Stimulated activated naive B cell treated with anti-CD40 and anti-IgM and Interleukin-4, amounts not matched to agents 10 μg/mL and 1 μg/mL and 100 μg/mL, for 72 hours (primary cell): ENCODE results near the gene PDIA5.
A peak's percentile ranks its signal among the peaks of the same experiment; 100 is the strongest.

ENCODE experiments used
- ATAC-seq, 2 donors: fragments of 150-1000 bp; cut with Tn5 transposase; replicated peaks; 2 replicates each; pipeline ENCODE4 v1.10.0; 2021; ENCODE audit warnings: moderate library complexity in 1 of 2
- DNase-seq: peaks from one replicate; pipeline ENCODE4 v3.0.0; 2021
- H3K27ac Mint-ChIP-seq: one replicate; pipeline ENCODE4 v1.8.0; 2022; ENCODE audit warnings: mild to moderate bottlenecking, mixed read lengths
- H3K27me3 Mint-ChIP-seq, 2 donors: one replicate each; pipeline ENCODE4 v1.8.0; 2022; ENCODE audit warnings: mixed read lengths in 2 of 2
- H3K36me3 Mint-ChIP-seq, 2 donors: one replicate each; pipeline ENCODE4 v1.8.0; 2022; ENCODE audit warnings: mixed read lengths in 2 of 2, mild to moderate bottlenecking in 1 of 2
- H3K4me1 Mint-ChIP-seq, 2 donors: one replicate each; pipeline ENCODE4 v1.8.0; 2022; ENCODE audit warnings: mixed read lengths in 2 of 2, mild to moderate bottlenecking in 1 of 2
- H3K4me3 Mint-ChIP-seq, 2 donors: one replicate each; pipeline ENCODE4 v1.8.0; 2022; ENCODE audit warnings: mild to moderate bottlenecking in 2 of 2, mixed read lengths in 2 of 2, moderate library complexity in 1 of 2
- H3K9me3 Mint-ChIP-seq, 2 donors: one replicate each; pipeline ENCODE4 v1.8.0; 2022; ENCODE audit warnings: mixed read lengths in 2 of 2, mild to moderate bottlenecking in 1 of 2

PDIA5 gene

DNA sequence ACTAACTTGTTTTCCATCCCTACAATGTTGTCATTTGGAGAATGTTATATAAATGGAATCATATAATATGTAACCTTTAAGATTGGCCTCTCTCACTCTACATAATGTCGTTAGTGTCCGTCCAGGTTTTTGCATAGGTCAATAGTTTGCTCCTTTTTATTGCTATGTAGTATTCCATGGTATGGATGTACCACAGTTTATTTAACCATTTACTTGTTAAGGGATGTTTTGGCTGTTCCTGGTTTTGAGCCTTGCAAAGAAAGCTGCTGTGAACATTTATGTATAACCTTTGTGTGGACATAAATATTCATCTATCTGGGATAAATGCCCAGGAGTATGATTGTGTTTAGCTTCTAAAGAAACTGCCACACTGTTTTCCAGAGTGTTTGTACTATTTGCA is 100.9 kb downstream of the PDIA5 start:
- Mint-ChIP-seq H3K36me3 (peaks cover 31 to 65% of the 10 kb centered on the region in 2 donors), H3K4me3 (no peak overlapping the region), H3K27me3 (no peaks in the 10 kb centered on the region)

DNA sequence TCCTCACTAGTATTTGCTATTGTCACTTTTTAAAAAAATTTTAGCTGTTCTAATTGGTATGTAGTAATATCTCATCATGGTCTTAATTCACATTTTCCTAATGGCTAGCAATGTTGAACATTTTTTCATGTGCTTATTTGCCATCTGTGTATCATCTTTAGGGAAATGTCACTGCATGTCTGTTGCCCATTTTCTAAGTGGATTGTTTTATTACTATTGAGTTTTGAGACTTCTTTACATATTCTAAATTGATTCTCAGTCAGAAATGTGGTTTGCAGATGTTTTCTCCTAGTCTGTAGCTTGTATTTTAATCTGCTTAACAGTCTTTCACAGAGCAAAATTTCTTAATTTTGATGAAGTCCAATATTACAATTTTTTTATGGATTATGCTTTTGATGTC is 101.3 kb downstream of the PDIA5 start:
- no peak overlapping the region for H3K27ac Mint-ChIP-seq
- ATAC-seq = no peak
- H3K4me1 Mint-ChIP-seq = no peaks in the 10 kb centered on the region
- H3K36me3 Mint-ChIP-seq = peaks cover 28 to 62% of the 10 kb centered on the region in 2 donors
- no peak for DNase-seq
- H3K27me3 Mint-ChIP-seq = no peaks in the 10 kb centered on the region
- H3K9me3 Mint-ChIP-seq = peaks cover 6 to 9% of the 10 kb centered on the region in 2 donors
- H3K4me3 Mint-ChIP-seq = no peak overlapping the region

More for the DNA sequence above, 100.9 kb downstream of the PDIA5 start:
- Mint-ChIP-seq H3K9me3 (peaks cover 6 to 9% of the 10 kb centered on the region in 2 donors), H3K4me1 (no peaks in the 10 kb centered on the region), H3K27ac (no peak overlapping the region)
- ATAC-seq (no peak), DNase-seq (no peak)

DNA sequence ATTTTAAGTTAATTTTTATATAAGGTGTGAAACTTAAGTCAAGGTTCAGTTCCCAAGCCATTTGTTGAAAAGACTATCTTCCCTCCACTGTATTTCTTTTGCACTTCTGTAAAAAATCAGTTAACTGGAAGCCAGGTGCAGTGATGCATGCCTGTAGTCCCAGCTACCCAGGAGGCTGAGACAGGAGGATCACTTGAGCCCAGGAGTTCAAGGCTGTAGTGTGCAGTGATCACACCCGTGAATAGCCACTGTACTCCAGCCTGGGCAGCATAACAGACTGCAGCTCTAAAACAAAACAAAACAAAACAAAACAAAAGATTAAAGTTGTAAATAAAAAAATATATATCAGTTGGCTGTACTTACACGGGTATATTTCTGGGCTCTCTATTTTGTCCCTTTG is 101.8 kb downstream of the PDIA5 start:
- no peaks in the 10 kb centered on the region for H3K4me1 Mint-ChIP-seq
- DNase-seq (no peak), ATAC-seq (no peak)
- peaks cover 26 to 60% of the 10 kb centered on the region in 2 donors for H3K36me3 Mint-ChIP-seq
- H3K27ac Mint-ChIP-seq = no peak overlapping the region
- no peak overlapping the region for H3K4me3 Mint-ChIP-seq
- H3K27me3 Mint-ChIP-seq = no peaks in the 10 kb centered on the region
- H3K9me3 Mint-ChIP-seq = peaks cover 6 to 9% of the 10 kb centered on the region in 2 donors

DNA sequence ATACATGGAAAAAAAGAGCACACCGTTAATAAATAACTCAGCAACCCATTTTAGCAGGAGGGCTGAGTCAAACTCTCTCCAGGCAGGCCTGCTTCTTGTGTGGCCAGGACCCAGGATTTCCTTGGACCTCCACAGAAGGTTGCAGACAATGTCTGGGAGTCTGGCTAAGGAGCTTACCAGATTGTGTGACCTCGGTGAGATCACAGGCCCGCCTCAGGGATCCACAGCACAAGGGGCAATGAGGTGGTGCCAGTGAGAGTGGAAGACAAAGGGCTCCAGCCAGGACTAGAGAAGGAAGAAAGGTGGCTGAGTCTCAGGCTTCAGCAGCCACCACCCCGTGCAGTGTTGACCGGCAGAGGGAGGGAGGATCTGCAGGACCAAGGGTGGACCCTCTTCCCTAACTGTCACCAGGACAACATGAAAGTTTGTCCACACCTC is 102.7 kb downstream of the PDIA5 start:
- Mint-ChIP-seq H3K36me3 (peaks cover 23 to 55% of the 10 kb centered on the region in 2 donors), H3K27ac (no peak overlapping the region), H3K9me3 (peaks cover 6 to 9% of the 10 kb centered on the region in 2 donors), H3K27me3 (no peaks in the 10 kb centered on the region), H3K4me1 (no peaks in the 10 kb centered on the region), H3K4me3 (no peak overlapping the region)
- DNase-seq = no peak
- ATAC-seq = no peak

DNA sequence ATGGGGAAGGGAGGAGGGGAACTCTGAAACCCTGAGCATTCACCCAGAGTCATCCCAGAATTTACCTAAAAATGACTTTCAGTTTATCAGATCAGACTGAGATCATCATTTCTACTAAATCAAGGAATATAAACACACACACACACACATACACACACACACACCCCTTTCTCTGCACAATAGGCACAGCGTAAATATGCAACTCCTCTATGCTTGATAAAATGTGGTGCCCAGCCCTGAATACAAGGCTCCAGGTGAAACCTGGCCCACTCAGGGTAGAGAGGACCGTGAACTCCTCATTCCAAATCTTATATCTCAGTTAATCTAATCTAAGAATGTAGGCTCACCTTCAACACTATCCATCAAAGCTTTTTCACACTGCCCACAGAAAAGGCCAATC is 103.1 kb downstream of the PDIA5 start:
- Mint-ChIP-seq H3K27me3 (no peaks in the 10 kb centered on the region), H3K27ac (no peak overlapping the region), H3K36me3 (peaks cover 18 to 51% of the 10 kb centered on the region in 2 donors), H3K4me1 (no peaks in the 10 kb centered on the region), H3K4me3 (no peak overlapping the region), H3K9me3 (peaks cover 5 to 8% of the 10 kb centered on the region in 2 donors)
- DNase-seq (no peak), ATAC-seq (no peak)

DNA sequence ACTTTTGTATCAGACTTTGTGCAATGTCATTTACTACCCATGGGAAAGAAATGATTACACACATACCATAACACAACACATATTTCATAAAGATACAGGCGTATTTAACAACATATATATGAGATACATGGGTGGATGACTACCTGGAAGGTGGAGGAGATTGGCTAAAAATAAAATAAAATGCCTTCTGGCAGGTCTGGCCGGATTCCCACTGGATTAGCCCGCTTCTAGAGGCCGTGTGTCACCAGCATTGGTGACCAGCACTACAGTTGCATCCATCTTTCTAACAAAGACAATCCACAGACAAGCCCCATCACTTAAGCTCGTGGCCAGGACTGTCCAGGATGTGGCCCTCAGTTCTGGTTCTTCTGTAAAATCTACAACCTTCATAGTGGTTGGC is 114.0 kb downstream of the PDIA5 start:
- Mint-ChIP-seq H3K4me3 (no peak overlapping the region), H3K36me3 (peaks cover 7 to 18% of the 10 kb centered on the region in 2 donors)
- ATAC-seq = no peak

DNA sequence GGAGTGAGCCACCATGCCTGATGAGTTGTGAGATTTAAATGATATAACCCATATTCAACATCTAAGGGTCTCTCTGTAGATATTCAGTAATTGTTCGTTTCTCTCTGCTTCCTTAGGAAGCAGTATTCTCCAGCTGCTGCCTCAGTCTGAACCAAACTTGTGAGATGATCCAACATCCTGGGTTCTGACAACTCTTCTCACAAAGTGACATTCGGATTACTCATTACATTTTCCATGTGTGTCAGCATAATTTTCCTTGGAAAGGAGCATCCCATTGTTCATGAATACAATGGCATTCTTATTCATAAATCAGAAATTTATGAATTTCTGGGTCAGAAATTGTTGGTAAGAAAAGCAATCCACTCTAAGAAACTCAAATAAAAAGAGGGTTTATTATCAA is 119.9 kb downstream of the PDIA5 start:
- Mint-ChIP-seq H3K4me3 (no peak overlapping the region), H3K4me1 (no peaks in the 10 kb centered on the region), H3K27ac (no peak overlapping the region), H3K9me3 (peaks cover 4 to 5% of the 10 kb centered on the region in 2 donors), H3K27me3 (peaks cover 3 to 12% of the 10 kb centered on the region in 2 donors), H3K36me3 (peaks cover 2 to 17% of the 10 kb centered on the region in 2 donors)
- DNase-seq = no peak
- no peak for ATAC-seq

More for the DNA sequence above, 114.0 kb downstream of the PDIA5 start:
- H3K4me1 Mint-ChIP-seq = no peaks in the 10 kb centered on the region
- H3K27ac Mint-ChIP-seq = no peak overlapping the region
- no peak for DNase-seq
- H3K9me3 Mint-ChIP-seq = peaks cover 4 to 5% of the 10 kb centered on the region in 2 donors
- H3K27me3 Mint-ChIP-seq = no peaks in the 10 kb centered on the region

DNA sequence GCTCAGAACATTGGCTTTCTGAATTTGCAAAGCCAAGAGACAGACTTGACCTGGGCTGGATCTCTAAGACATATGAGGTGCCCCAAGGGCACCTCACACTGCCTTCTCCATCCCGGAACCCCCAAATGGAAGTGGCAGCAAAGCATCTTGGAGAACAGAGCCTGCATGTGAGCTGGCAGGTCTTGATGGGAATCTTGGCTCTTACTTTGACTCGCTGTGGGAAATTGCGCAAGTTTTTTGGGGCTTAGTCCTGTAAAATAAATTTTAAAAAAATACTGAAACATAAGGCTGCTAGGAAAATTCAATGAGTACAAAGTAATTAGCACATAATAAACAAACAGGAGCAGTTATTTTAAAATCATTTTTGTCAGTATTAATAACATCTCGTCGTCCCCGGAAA is 121.2 kb downstream of the PDIA5 start:
- Mint-ChIP-seq H3K4me3 (no peak overlapping the region), H3K27ac (no peak overlapping the region), H3K36me3 (peaks cover 2 to 11% of the 10 kb centered on the region in 2 donors), H3K9me3 (peaks cover 2 to 3% of the 10 kb centered on the region in 2 donors), H3K4me1 (no peaks in the 10 kb centered on the region), H3K27me3 (peaks cover 3 to 12% of the 10 kb centered on the region in 2 donors)
- ATAC-seq = no peak
- DNase-seq = no peak

DNA sequence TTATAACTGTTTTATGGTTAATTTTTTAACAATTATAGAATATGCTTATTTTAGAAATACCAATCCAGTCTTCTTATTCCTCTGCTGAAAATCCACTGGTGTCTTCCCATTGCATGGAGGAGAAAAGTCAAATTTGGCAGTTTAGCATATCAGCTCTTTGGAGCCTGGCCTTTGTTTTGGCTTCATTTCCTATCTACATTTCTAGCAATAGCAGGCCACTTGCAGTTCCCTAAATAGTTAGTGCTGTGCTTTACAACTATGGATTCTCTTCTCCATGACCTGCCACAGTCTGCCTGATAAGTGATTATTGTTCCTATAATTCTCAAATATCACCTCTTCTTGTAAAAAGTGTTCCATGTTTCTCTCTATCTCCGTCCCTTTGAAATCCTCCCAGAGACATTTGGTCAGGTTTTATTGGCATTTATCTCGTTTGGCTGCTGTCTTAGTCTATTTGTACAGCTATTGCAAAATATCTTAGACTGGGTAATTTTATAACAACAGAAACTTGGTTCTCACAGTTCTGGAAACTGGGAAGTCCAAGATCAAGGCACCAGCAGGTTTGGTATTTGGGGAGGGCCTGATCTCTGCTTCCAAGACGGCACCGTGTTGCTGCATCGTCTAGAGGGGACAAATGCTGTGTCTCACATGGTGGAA is 126.8 kb downstream of the PDIA5 start:
- no peaks in the 10 kb centered on the region for H3K4me1 Mint-ChIP-seq
- peaks cover 0 to 3% of the 10 kb centered on the region in 2 donors for H3K27me3 Mint-ChIP-seq
- peaks cover 3 to 5% of the 10 kb centered on the region in 2 donors for H3K36me3 Mint-ChIP-seq
- ATAC-seq = no peak
- no peak overlapping the region for H3K4me3 Mint-ChIP-seq
- DNase-seq = no peak
- peaks cover 3% of the 10 kb centered on the region in 2 donors for H3K9me3 Mint-ChIP-seq
- H3K27ac Mint-ChIP-seq = no peak overlapping the region

DNA sequence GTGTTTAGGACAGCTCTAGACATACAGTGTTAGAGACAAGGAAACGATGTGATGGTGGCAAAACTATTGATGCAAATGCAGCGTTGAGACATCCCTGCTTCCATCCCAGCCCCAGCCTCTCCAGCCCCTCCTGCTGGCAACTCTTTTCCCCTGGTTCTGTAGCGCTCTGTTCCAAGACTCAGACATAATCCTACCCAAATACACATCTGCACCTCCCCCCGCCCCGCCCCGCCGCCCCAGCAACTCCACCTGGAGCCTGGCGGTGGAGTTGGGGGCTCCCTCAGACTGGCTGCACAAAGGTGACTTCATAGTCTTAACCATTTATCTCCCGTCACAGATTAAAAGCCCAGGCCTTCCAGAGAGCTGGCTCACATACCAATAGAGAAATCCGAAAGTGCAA is 127.7 kb downstream of the PDIA5 start:
- ATAC-seq (no peak), DNase-seq (no peak)
- Mint-ChIP-seq H3K27me3 (peaks cover 0 to 3% of the 10 kb centered on the region in 2 donors), H3K27ac (no peak overlapping the region), H3K9me3 (peaks cover 5 to 8% of the 10 kb centered on the region in 2 donors), H3K36me3 (peaks cover 3 to 5% of the 10 kb centered on the region in 2 donors), H3K4me3 (no peak overlapping the region), H3K4me1 (no peaks in the 10 kb centered on the region)

DNA sequence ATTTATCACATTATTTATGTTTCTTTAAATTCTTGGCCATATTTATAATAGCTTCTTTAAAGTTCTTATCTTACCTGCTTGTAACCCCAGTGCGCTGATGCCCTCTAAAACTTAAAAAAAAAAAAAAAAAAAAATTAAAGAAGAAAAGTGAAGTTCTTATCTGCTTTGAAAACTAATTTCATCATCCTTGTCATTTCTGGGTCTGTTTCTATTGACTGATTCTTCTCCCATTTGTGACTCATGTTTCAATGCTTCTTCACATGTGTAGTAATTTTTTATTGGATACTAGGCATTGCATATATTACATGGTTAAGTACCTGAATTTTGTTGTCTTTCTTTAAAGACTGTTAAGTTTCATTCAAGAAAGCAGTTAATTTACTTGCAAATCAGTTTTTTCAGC is 131.5 kb downstream of the PDIA5 start:
- Mint-ChIP-seq H3K4me1 (peaks cover 6 to 16% of the 10 kb centered on the region in 2 donors), H3K36me3 (peaks cover 3 to 5% of the 10 kb centered on the region in 2 donors), H3K4me3 (no peak overlapping the region), H3K9me3 (peaks cover 5 to 8% of the 10 kb centered on the region in 2 donors), H3K27me3 (peaks cover 0 to 3% of the 10 kb centered on the region in 2 donors), H3K27ac (no peak overlapping the region)
- ATAC-seq (no peak), DNase-seq (no peak)

DNA sequence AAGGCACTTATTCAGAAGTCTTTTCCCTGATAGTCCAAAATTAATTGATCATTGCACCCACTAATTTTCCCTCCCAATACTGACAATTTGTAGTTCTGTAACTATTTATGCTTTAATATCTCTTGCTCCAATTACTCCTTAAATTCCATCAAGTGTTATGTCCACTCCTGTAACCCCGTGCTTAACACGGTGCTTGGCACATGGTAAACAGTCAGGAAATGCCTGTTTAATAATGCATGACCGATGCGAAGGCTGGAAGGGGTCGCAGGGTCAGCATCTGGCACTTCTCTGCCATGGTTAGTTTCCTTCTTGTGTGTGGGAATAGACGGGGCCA is 134.4 kb downstream of the PDIA5 start:
- H3K27me3 Mint-ChIP-seq = peaks cover 0 to 3% of the 10 kb centered on the region in 2 donors
- H3K9me3 Mint-ChIP-seq = peaks cover 5 to 8% of the 10 kb centered on the region in 2 donors
- peaks cover 3 to 5% of the 10 kb centered on the region in 2 donors for H3K36me3 Mint-ChIP-seq
- peak in 1 of 2 donors; percentile 17 for ATAC-seq
- H3K4me1 Mint-ChIP-seq = peaks cover 6 to 16% of the 10 kb centered on the region in 2 donors
- DNase-seq = no peak
- H3K4me3 Mint-ChIP-seq = peak overlapping the region; percentile 90 to 94
- H3K27ac Mint-ChIP-seq = peak overlapping the region; percentile 98

DNA sequence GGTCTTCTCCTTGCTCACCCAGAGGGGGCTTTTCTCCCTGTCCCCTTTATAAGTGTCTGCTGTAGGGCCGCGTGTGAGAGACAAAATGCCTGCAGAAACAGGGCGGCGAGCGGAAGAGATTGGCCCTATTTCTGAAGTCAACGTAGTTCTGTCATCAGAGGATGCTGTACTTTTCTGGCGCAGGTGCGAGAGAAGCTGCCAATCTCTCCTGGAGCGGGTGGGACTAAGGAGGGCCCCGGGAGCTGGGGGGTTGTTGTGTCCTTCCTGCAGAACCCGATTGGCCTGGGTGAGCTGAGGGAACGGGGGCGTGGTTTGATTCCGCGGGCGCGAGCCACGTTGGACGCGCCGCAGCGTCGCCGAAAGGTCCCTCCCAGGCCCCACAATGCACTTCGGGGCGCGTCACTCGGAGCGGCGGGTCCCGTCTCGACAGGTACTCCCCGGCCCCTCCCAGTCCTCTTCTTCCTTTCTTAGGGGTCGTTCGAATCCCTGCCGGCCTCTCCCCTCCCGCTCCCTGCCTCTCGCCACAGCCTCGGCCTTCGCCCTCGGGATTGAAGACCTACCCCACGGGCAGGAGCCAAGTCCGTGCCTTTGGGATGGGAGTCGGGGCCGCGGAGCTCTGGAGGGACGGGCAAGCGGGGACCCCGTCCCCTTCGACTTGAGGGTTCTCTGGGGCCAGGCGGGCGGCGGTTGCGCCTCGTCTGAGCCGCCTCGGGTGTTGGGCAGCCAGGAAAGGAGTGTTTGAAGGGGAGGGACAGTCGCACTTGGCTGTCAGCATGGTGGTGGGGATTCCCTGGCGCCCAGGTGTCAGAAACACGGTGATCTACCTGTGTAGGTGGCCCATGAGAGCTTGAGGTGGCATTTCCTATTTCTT is 135.0 kb downstream of the PDIA5 start, which contains the start of gene SEC22A:
TSS of gene SEC22A (plus strand) at position 387 of the 871 bp plus-strand sequence. CDS start 7,275 bp downstream, outside the sequence.
- H3K4me3 Mint-ChIP-seq = peak within 1 kb of the TSS; percentile 90 to 94
- H3K4me1 Mint-ChIP-seq = peaks cover 8 to 16% of the 10 kb centered on the region in 2 donors
- DNase-seq = peak; percentile 93
- peaks cover 5 to 8% of the 10 kb centered on the region in 2 donors for H3K9me3 Mint-ChIP-seq
- H3K27ac Mint-ChIP-seq = peak within 1 kb of the TSS; percentile 98
- H3K36me3 Mint-ChIP-seq = peaks cover 3 to 5% of the 10 kb centered on the region in 2 donors
- H3K27me3 Mint-ChIP-seq = peaks cover 0 to 3% of the 10 kb centered on the region in 2 donors
- ATAC-seq = peak; percentile 97 to 99

DNA sequence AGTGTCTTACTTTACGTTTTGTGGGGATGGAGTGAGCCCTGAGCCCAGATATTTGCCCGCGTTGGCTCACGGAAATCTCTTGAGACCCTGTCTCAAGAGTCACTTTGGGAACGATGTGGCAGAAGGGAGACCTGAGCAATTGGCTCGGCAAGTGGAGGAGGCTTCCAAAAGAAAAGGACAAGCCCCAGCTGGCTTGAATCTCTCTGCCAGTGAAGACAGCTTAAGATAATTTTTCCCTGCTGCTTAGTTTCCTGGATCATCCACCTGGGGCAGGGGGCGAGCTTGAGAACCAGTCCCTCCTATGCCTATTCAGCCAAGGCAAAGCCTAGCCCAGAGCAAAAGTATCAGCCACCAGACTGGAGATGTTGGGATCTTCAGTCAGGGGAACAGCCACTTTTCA is 135.6 kb downstream of the PDIA5 start:
- Mint-ChIP-seq H3K4me3 (peak overlapping the region; percentile 90 to 94), H3K27me3 (no peaks in the 10 kb centered on the region), H3K9me3 (peaks cover 2 to 4% of the 10 kb centered on the region in 2 donors), H3K36me3 (peaks cover 0 to under 1% of the 10 kb centered on the region in 2 donors), H3K27ac (peak overlapping the region; percentile 98), H3K4me1 (peaks cover 8 to 16% of the 10 kb centered on the region in 2 donors)
- ATAC-seq = no peak
- no peak for DNase-seq
